Mucosa of descending colon (tissue), 3 donors: ENCODE measurements around the gene TRMT1. TPM values are rescaled to one million over a fixed set of nuclear protein-coding genes. Genes with fewer than 3 reads are reported as not detected.

Source experiments
- ATAC-seq: fragments of 200-7000 bp; cut with Tn5 transposase; one replicate; pipeline ENCODE4 v1.9.1; 2020; ENCODE audit warnings: mild to moderate bottlenecking, moderate library complexity
- DNase-seq, 3 donors: peaks; one replicate each; pipeline ENCODE4 v3.0.0-alpha.2; 2020
- H3K36me3 ChIP-seq: fragments of 200-600 bp; one replicate; pipeline ENCODE4 v1.8.0; 2021; ENCODE audit warnings: low read depth, mild to moderate bottlenecking
- H3K4me1 ChIP-seq: fragments of 200-600 bp; one replicate; pipeline ENCODE4 v1.8.0; 2021; ENCODE audit warnings: low read depth, mild to moderate bottlenecking
- H3K4me3 ChIP-seq: fragments of 200-600 bp; one replicate; pipeline ENCODE4 v1.8.0; 2021; ENCODE audit warnings: mild to moderate bottlenecking
- H3K9me3 ChIP-seq: fragments of 200-600 bp; one replicate; pipeline ENCODE4 v1.8.0; 2021; ENCODE audit warnings: mild to moderate bottlenecking
- intact Hi-C, 2 donors: fragments of 100-400 bp; cut with DNase I in 1 of 2; cut with micrococcal nuclease in 1 of 2; formaldehyde crosslinking; loops; one replicate each; pipeline versions ENCODE4 v1.11.0 to v1.11.1; 2022; cut with DNase I, micrococcal nuclease
- total RNA-seq, 3 donors: library from RNA; stranded (reverse); fragmentation: NEBNext Ultra II Directional in 2 of 3; extraction: Animal tissue kit (Norgen Biotek cat#: 25700) in 2 of 3; gene quantifications; one replicate each; pipeline versions ENCODE4 v1.2.1 to v1.2.4, GENCODE V29; 2021 to 2023
- TF ChIP-seq, protein P1 (sequence below): fragments of 200-600 bp; IDR thresholded peaks from one replicate; pipeline ENCODE4 v1.8.0; 2022; ENCODE audit warnings: antibody characterized with exemption, mild to moderate bottlenecking
- donor health status: DM: no; HTN: no; CAD: no; lungs with moderate emphysema.
- donor health status: DM: no; HTN: no; CAD: no.
- donor health status: DM: no; HTN: yes; CAD: no.

Gene TRMT1
- total RNA-seq, 3 donors from 2014 or later: 26.6 to 37.9 (median 30.0) TPM

- ATAC-seq (no peak), DNase-seq (no peak)
- intact Hi-C loops: loop anchor here in 1 of 2 donors (10.0 kb wide), 1 partner anchor 111 kb away; no protein-coding TSS in a partner anchor
- H3K9me3 ChIP-seq: no peaks in the 10 kb centered on the region
- peaks cover 34% of the 10 kb centered on the region for H3K4me1 ChIP-seq
- H3K36me3 ChIP-seq: no peaks in the 10 kb centered on the region
- H3K4me3 ChIP-seq: no peak overlapping the region
- TF ChIP-seq, protein P1, sequence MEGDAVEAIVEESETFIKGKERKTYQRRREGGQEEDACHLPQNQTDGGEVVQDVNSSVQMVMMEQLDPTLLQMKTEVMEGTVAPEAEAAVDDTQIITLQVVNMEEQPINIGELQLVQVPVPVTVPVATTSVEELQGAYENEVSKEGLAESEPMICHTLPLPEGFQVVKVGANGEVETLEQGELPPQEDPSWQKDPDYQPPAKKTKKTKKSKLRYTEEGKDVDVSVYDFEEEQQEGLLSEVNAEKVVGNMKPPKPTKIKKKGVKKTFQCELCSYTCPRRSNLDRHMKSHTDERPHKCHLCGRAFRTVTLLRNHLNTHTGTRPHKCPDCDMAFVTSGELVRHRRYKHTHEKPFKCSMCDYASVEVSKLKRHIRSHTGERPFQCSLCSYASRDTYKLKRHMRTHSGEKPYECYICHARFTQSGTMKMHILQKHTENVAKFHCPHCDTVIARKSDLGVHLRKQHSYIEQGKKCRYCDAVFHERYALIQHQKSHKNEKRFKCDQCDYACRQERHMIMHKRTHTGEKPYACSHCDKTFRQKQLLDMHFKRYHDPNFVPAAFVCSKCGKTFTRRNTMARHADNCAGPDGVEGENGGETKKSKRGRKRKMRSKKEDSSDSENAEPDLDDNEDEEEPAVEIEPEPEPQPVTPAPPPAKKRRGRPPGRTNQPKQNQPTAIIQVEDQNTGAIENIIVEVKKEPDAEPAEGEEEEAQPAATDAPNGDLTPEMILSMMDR: no peak
These were observed 20.3 kb downstream of the TRMT1 start for GRCh38 chr19:13095934-13096927.

DNA sequence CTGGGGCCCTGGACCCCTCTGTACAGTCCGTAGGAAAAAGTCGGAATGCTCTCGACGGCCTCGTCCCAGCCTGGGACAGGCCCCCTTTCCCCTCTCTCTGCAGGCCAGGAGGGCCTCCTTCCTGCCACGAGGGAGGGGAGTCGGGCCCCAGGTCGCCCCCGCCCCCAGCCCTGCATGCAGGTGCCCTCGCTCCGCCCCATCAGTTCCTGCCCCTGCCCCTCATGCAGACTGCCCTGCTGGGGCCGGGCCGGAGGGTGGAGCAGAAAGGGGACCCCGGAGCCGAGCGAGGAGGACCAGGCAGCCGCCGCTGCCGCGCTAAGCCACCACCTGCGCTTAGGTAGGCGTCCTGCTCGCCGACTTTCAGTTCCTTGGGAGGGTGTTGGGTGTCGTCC is 21.2 kb downstream of the TRMT1 start:
- Histone ChIP-seq H3K9me3 (no peaks in the 10 kb centered on the region), H3K4me1 (peaks cover 34% of the 10 kb centered on the region), H3K36me3 (no peaks in the 10 kb centered on the region), H3K4me3 (no peak overlapping the region)
- no peak for ATAC-seq
- TF ChIP-seq, protein P1: no peak
- intact Hi-C loops: loop anchor here in 1 of 2 donors (10.0 kb wide), 1 partner anchor 111 kb away; no protein-coding TSS in a partner anchor
- peak in 1 of 3 donors; percentile 81 for DNase-seq

DNA sequence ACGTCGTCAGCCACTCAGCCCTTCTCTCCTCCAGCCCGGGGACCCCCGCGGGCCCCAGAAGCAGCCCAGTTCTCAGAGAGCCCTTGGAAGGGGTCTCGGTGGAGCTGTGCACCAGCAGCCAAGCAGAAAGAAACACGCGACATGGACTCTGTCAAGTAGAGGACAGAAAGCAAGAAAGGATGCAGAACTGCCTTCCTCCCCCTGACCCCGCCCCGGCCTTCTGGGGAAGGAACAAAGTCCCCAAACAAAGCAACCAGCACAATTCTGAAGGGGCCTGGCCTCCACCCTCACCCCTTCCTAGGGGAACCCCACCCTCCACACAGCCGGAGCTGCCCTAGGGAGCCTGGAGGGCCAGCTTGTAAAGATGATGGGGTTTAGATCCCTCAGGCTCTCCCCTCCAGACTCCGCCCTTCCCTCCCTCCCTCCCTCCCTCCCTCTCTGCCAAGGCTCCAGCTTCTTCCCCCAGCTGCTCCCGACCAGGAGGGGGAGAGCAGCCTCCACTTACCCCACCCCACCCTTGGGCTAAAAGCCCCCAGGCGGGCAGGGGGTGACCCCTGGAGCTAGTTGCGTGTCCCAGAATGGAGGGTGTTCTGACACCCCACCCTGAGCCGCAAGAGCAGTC is 21.7 kb downstream of the TRMT1 start:
- intact Hi-C loops: loop anchor here (5.0 to 10.0 kb wide), 2 partner anchors 110 to 113 kb away; no protein-coding TSS in a partner anchor
- H3K9me3 ChIP-seq: no peaks in the 10 kb centered on the region
- no peak overlapping the region for H3K4me3 ChIP-seq
- TF ChIP-seq, protein P1: no peak
- peaks cover 30% of the 10 kb centered on the region for H3K4me1 ChIP-seq
- DNase-seq: peak in 1 of 3 donors; percentile 73
- ATAC-seq: no peak
- H3K36me3 ChIP-seq: no peaks in the 10 kb centered on the region

DNA sequence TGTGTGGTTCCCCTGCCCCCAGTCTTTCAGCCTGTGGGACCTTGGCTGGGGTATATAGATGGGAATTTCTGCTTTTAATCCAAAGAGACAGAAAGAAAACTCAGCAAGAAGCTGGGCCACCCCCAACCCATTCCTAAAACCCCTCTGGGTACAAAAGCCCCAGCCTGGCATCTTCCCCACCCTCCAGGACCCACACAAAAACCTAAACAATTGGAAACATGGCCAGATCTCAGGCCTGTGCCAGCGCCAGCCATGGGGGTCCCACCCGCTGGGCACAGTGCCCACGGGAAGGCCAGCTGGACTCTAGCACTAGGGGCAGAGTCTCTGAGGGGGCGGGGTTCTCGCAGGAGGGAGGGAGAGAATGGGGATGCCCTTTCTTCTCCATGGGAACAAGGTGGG is 22.4 kb downstream of the TRMT1 start:
- TF ChIP-seq, protein P1: no peak
- ATAC-seq: no peak
- Histone ChIP-seq H3K36me3 (no peaks in the 10 kb centered on the region), H3K4me1 (peaks cover 26% of the 10 kb centered on the region), H3K4me3 (no peak overlapping the region), H3K9me3 (no peaks in the 10 kb centered on the region)
- intact Hi-C loops: loop anchor here (5.0 to 10.0 kb wide), 2 partner anchors 109 to 112 kb away; no protein-coding TSS in a partner anchor
- peak in 1 of 3 donors; percentile 52 for DNase-seq

DNA sequence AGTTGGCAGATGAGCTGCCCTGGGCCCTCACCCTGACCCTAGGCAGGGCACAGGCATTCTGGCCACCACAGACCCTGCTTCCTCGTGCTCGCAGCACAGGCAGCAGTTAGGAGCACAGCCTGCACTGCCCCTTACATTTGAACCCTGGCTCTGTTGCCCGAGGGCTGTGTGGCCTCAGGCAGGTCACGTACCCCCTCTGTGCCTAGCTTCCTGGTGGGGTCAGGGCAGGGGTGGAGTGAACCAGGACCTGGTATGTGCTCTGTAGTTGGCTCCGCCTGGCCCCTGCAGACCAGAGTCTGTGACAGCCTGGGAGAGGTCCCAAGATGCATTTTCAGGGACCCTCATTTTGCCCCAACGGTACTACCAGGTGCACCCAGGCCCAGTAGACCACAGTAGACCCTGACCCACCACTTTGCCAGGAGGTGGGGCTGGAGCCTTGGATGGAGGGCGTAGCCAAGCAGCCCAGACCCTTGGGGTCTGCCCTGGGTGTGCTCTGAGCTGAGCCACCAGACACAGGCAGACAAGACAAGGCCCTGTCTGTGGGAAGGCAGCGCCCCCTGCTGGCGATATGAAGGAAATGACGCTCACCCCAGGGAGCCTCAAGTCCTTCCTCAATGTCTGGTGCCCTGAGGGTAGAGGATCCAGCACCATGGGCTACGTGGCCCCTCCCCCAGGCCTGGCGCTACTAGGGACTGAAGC is 23.0 kb downstream of the TRMT1 start:
- no peaks in the 10 kb centered on the region for H3K36me3 ChIP-seq
- TF ChIP-seq, protein P1: peak; percentile 78
- H3K4me3 ChIP-seq: no peak overlapping the region
- intact Hi-C loops: loop anchor here (5.0 to 10.0 kb wide), 2 partner anchors 109 to 111 kb away; no protein-coding TSS in a partner anchor
- ATAC-seq: peak; percentile 78
- no peaks in the 10 kb centered on the region for H3K9me3 ChIP-seq
- peak; percentile 76 to 89 (median 87) for DNase-seq
- H3K4me1 ChIP-seq: peaks cover 21% of the 10 kb centered on the region
